Activated naive CD8-positive, alpha-beta T cell treated with anti-CD3 and anti-CD28 coated beads, Interleukin-2, amount 50 U/mL, for 16 hours (primary cell): Measurements from ENCODE around the gene GNL1.
"Not testable (repeated sequence)": the region's sequence is repeated elsewhere in the genome, so short reads cannot be mapped to it uniquely, and the experiment has no call there.

Experiments
- DNase-seq: peaks from one replicate; pipeline ENCODE4 v3.0.0-alpha.2; 2020; ENCODE audit warnings: low read depth, low spot score

The GNL1 gene

GRCh38 chr6:30533460-30534294 lies 22.6 kb downstream of the GNL1 start:
- no peak for DNase-seq

DNA sequence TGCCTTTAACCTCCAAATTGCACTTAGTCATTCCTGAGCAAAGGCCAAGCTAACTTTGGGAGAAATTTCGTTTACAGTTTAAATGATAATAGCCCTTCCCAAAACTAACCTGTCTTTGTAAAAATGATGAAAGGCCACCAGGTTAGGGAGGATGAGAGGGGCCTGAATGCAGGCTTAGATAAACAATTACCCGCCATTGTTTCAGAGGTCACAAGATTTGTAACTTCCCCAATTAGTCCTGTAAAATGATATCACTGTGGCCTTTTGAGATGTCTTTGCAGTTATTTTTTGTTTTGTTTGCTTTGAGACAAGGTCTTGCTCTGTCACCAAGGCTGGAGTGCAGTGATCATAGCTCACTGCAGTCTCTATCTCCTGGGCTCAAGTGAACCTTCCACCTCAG lies 26.3 kb downstream of the GNL1 start:
- DNase-seq, result no peak

- DNase-seq, result not testable (repeated sequence)
These were observed 26.9 kb downstream of the GNL1 start for GRCh38 chr6:30529349-30529875.

- not testable (repeated sequence) for DNase-seq
These were observed 29.8 kb downstream of the GNL1 start for GRCh38 chr6:30526444-30526843.

DNA sequence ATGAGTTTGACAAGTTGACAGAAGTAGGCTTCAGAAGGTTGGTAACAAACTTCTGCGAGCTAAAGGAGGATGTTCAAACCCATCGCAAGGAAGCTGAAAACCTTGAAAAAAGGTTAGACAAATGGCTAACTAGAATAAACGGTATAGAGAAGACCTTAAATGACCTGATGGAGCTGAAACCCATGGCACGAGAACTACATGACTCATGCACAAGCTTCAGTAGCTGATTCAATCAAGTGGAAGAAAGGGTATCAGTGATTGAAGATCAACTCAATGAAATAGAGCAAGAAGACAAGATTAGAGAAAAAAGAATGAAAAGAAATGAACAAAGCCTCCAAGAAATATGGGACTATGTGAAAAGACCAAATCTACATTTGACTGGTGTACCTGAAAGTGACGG lies 34.3 kb downstream of the GNL1 start:
- DNase-seq, result not testable (repeated sequence)

DNA sequence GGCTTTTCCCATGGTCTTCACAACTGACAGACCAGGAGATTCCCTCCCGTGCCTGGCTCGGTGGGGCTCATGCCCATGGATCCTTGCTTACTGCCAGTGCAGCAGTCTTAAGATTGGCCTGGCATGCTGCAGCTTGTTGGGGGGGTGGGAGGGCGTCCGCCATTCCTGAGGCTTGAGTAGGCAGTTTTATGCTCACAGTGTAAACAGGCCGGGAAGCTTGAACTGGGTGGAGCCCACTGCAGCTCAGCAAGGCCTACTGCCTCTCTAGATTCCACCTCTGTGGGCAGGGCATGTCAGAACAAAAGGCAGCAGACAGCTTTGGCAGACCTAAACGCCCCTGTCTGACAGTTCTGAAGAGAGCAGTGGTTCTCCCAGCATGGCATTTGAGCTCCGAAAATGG lies 35.2 kb downstream of the GNL1 start:
- DNase-seq, result not testable (repeated sequence)

DNA sequence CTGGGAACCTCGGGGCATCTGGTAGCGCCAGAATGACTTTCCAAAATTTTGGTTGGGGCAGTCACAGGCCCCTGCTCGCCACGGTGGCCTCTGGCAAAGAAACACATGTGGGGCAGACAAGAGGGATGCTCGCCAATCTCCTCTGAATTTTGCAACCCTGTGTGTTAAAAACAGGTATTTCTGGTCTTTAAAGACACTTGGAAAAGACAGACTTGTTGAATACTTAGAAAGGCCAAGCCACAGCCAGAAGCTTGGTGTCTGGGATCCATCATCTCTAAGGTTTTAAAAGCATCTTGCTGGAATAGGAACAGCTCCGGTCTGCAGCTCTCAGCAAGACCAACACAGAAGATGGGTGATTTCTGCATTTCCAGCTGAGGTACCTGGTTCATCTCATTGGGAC lies 35.8 kb downstream of the GNL1 start:
- DNase-seq, result no peak

DNA sequence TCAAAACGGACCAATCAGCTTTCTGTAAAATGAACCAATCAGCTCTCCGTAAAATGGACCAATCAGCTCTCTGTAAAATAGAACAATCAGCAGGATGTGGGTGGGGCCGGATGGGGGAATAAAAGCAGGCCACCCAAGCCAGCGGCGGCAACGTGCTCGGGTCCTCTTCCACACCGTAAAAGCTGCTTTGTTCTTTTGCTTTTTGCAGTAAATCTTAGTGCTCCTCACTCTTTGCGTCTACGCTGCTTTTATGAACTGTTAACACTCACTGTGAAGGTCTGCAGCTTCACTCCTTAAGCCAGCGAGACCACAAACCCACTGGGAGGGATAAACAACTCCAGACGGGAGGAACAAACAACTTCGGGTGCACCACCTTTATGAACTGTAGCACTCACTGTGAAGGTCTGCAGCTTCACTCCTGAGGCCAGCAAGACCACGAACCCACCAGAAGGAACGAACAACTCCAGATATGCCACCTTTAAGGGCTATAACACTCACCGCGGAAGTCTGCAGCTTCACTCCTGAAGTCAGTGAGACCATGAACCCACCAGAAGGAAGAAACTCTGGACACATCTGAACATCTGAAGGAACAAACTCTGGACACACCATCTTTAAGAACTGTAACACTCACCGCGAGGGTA lies 37.7 kb downstream of the GNL1 start:
- DNase-seq, result peak; percentile 33

DNA sequence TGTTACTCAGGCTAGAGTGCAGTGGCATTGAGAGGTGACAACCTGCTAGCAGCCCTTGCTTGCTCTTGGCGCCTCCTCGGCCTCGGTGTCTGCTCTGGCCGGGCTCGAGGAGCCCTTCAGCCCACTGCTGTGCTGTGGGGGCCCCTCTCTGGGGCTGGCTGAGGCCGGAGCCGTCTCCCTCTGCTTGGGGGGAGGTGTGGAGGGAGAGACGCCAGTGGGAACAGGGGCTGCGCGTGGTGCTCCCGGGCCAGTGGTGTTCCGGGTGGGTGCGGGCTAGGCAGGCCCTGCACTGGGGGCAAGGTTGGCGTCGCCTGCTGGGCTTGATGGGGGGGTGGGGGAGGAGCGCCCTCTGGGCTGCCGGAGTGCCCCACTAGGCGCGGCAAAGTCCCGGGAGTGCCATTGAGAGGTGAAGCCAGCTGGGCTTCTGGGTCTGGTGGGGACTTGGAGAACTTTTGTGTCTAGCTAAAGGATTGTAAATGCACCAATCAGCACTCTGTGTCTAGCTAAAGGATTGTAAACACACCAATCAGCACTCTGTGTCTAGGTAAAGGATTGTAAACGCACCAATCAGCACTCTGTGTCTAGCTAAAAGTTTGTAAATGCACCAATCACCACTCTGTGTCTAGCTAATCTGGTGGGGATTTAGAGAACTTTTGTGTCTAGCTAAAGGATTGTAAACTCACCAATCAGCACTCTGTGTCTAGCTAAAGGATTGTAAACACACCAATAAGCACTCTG lies 38.4 kb downstream of the GNL1 start:
- DNase-seq, result not testable (repeated sequence)

DNA sequence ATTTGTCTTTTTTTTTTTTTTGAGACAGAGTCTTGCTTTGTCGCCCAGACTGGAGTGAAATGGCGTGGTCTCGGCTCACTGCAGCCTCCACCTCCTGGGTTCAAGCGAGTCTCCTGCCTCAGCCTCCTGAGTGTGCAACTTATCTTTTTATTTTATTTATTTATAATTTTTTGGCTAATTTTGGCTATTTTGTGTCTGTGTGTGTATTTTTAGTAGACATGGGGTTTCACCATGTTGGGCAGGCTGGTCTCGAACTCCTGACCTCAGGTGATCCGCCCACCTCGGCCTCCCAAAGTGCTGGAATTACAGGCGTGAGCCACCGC lies 39.6 kb downstream of the GNL1 start:
- DNase-seq, result not testable (repeated sequence)

DNA sequence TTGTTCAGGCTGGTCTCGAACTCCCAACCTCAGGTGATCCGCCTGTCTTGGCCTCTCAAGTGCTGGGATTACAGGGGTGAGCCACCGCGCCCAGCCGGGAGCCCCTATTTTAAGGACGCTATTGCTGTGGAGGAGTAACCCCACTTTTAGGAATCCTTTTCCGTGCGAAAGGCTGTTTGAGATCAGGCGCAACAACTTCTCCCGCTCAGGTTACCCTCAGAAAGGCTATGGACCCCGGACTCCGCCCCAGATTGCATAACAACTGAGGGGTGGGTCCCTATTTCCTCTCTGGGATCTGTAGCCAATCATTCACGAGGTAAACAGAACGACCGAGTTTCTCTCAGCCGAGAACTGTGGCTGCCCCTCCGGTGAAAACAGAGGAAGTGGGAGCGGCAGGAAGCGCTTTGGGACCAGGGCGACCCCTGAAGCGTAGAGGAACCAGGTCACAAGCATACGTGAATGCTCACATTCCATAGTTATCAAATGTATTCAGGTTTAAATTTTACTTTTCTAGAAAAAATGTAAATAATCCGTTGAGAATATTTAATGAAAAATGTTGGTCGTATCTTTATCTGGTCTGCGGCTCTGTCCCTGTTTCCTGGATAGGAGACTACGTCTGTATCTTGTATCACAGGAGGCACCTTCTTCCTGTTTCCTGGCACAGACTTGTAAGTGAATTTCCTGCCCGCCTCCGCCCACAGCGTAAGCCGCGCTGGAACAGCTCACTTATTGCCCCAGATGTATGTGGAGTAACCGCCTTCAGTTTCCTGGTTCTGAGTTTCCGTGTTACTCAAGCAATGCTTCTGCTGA lies 40.1 kb downstream of the GNL1 start:
- DNase-seq, result peak; percentile 71

DNA sequence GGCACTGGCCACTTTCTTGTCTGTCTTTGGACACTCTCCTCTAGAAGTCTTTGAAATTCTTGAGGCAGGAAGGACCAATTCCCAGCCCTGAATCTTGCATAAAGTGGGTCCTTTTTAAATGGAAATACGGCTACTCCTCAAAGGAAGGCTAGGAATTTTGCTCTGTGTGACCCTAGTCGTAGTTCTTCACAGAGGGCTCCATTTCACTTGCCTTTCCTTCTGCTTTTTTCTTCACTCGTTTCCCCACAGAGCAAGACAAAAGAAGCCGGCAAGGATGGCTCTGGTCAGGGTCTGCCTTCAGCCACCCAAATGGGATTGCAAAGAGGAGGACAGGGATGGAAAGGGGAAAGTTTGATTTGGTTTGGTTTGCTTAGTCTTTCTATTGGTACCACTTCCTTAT lies 41.2 kb downstream of the GNL1 start:
- no peak for DNase-seq

DNA sequence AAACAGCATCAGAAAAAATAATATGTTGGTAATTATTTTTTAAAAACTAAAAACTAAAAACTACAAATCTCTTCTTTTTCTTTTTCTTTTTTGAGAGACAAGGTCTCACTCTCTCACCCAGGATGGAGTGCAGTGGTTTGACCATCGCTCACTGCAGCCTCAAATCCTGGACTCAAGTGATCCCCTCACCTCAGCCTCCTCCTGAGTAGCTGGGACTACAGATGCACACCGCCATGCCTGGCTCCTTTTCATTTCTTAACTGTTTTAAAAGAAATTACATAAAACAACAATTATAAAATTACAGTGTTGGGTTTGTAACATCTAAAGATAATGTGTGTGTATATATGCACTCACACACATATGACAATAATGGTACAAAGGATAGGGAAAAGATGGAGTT lies 42.8 kb downstream of the GNL1 start:
- no peak for DNase-seq

- DNase-seq, result no peak
These were observed 45.1 kb downstream of the GNL1 start for GRCh38 chr6:30511169-30511546.

DNA sequence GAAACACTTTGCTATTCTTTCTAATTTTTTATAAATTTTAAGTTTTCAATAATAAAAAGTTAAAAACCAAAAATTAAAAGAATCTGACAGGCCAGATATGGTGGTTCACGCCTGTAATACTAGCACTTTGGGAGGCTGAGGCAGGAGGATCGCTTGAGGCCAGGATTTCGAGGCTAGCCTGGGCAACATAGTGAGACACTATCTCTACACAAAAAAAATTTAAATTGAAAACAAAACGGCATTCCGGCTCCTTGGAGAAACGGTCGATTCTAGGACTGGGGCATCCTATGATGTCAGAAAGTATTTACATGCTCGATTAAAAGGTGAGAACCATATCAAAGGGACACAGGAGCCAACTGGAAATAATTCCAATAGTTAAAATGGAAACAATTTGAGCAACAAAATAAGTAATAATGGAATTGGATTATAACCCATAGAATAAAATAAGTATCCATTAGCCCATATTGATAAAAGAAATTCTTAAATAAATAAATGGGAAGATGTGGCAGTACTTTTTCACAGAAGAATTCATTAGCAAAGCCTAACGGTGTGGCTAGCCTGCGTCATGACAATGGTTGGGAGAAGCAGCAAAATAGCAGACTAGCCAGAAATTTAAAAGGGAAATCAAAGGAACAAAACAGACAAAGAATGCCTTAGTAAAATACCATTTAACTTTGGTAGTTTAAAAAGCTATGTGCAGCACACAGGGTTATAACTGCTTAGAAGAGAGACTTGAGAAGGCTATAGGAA lies 45.7 kb downstream of the GNL1 start:
- no peak for DNase-seq

DNA sequence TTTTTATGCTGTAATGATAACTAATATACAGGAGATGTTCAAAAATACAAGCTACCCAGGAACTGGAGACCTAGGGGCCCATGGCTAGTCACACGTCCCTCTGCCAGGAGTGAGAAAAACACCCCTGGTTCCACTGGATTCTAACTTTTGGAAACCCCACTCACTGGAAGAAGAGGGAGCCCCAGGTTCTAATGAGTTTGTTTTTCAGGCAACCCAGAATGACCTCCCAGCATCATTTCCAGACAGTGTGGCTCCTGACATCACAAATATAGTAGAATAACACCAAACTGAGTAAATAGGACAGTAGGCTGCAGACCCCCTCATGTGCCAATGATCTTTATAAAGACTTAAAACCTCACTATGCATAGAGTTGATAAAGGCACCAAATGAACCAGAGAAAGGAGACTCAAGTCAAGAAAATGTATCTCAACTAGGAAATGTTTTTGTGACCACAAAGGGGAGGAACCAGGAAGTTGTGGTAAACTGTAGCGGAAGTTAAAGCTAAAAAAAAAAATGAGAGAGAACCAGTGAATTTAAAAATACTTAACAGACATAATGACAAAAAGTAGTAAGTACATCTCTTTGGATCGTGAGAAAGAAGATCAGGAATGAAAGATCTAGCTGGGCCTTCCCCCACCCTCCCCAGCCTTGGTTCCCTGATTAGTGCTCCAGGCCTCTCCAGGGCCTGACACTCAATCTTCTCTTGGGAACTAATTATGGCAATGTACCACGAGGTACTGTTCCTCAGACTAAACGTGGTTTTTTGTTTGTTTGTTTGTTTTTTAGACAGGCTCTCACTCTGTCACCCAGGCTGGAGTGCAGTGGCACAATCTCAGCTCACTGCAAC lies 47.2 kb downstream of the GNL1 start:
- DNase-seq, result no peak

DNA sequence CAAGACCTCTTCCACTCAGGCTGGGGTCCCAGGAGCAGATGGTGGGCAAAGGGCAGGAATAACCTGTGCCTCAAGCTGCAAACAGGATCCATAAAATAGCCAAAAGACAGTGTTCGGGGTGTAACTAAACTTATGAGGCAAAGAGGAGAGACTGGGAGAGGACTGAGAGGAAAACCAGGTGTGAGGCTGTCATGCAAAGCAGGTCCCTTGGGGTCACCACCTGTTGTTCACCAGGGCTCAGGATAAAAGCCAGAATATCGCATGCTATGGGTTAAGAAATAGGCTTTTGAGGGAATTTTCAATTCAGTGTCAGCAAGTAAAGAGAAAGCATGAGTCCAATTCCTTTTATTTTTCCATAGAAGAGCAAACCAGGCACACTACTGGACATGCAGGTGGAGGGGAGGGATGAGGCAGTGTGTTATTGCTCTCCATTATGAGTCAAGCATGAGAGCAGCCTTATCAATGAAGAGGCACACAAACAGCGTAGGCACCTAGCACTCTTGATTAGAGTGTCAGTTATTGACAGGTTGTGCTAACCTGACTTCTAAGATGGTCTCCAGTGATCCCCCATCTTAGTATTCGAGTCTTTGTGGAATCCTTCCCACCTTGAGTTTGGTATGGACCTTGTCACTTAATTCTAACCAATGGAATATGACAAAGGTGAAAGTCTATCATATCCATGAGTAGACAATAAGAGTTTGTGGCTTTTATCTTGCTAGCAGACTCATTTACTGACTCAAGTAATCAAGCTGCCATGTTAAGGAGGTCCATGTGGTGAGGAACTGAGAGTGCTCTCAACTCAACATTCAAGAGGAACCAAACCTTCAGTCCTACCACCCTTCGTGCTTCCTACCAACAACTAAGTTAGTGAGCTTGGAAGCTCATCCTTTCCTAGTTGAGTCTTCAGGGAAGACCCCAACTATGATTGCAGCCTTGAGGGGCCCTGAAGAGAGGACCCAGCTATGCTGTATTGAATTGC lies 48.2 kb downstream of the GNL1 start:
- no peak for DNase-seq

DNA sequence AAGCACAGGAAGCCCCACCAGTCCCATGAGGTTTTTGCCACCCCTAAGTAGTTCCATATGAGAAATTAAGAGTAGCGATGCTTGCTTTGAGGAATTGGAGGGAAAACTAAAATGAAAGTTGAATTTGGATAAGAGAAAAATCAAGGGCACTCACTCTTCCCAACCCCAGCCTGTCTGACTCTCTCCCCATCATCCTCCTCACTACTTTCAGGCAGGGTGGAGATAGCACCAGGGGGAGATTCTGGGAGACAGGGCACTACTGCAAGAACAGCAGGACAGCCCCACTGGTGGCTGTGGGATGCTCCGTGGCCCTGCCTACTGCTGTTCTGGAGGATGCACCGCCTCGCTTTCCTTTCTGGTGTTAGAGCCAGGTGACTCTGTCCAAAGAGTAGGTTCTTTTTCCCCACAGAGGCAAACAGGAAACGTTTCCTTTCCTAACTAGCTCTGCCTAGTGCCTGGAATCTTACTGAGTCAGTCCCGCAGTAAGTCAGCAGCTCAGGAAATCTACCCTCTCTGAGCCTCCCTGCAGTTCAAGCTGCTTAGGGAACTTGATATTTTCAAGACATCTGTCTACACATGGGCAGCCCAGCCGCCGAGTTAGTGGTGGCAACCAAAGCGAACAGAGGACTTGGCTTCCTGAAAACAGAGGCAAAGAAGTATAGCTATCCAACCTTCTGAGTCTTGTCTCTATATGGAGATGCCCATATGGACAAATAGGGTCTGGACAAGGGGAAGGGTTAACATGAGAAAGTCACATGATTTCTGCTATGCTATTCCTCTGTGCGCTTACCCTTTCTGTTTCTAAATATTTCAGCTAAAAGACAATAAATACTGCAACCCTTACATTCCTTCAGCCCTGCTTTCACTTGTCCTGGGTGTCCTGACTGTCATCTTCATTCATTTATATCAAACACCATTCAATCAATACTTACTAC lies 55.6 kb downstream of the GNL1 start:
- DNase-seq, result no peak
